Femur (tissue), 1 donor: ENCODE measurements around the gene GRIN2A.
A peak's percentile ranks its signal among the peaks of the same experiment; 100 is the strongest.
"Not testable (repeated sequence)": the region's sequence is repeated elsewhere in the genome, so short reads cannot be mapped to it uniquely, and the experiment has no call there.

Experiments used
- DNase-seq: peaks from one replicate; pipeline ENCODE4 v3.0.0-alpha.2; 2017

The GRIN2A gene

DNA sequence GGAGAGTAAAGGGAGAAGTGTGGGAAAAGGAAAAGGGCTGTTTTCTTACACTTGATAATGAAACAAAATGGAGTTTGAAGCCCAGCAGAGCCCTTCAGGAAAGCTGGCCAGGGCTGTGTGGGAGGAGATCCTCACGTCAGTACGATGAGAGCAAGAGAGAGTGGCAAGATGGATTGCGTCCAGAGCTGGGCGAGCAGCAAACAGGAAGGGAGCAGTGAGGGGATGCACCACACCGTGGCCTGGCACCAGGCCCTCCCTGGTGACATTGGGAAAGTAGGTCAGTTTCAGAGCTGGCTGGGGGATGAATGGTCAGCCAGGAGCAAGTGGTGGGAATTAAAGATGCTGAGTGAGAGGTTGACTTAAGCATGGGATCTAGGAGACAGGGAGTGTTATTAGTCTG, 273.6 kb downstream of the GRIN2A start:
- no peak for DNase-seq

DNA sequence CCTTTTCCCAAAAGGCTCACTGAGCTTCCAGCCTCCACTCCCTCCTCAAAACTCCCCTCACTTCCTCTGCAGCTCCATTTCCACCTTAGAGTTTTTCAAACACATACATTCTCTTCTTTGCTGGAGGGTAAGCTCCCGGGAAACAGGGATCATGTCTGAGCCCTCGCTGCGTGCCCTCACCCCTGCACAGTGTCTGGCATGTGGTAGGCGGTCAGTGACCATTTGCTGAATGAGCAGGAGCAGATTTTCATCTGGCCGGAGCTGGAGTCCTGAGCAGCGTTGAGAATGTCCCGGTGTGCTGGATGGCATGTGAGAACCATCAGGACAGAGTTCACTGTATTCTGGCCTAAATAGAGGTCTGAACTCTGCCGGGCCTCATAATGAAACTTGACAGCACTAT, 274.5 kb downstream of the GRIN2A start:
- no peak for DNase-seq

DNA sequence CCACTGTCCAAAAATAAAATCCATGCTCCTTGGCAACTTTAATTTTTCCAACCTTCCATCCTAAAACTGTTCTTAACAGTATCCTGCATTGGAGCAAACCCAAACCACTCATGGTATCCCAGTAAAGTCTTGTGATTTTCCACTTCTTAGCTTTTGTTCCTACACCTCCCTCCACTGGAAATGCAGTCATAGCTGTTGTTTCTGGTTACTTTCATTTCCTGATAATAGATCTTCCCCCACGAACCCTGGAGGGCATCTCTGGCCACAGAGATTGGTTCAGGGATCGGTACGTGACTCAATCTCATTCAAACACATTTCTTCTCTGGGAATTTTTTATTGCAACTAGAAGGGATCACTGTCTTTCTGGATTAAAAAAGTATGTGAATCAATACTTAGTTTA, 276.0 kb downstream of the GRIN2A start:
- no peak for DNase-seq

GRCh38 chr16:9904526-9904925, 277.7 kb downstream of the GRIN2A start:
- DNase-seq = no peak

DNA sequence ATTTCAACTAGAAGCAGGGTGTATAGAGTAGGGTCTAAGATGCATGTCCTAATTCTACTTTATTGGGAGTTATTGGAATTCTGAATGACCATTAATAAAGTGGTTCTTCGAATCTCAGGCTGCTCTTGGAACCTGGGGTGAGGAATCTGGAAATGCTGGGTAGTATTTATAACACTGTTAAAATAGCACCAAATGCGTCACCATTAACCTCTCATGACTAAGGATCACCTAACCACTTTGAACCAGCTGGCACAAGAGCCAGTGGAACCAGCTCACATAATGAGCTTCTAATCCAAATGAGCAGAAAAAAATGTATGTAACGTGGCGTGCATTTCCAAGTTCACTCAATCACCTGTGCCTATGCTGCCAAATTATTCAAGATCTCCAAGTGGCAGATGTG, 281.7 kb downstream of the GRIN2A start:
- no peak for DNase-seq

DNA sequence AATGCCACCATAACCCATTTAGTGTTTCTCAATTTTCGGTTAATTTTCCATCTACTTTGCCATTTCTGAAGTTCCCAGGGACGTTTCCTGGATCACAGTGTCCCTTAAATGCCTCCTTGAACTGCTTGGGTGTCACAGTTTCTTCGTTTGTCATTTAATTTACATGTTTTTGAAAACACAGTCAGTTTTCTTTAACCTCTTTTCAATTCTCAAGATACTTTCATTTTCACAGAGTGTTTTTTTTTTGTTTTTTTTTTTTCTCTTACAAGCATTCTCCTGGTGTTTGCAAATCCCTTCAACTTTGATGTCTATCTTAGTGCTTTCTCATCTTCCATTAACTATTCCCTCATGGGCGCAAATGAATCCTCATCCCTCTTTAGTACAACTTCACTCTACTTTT, 283.7 kb downstream of the GRIN2A start:
- DNase-seq = no peak

GRCh38 chr16:9898124-9898523, 284.1 kb downstream of the GRIN2A start:
- no peak for DNase-seq

DNA sequence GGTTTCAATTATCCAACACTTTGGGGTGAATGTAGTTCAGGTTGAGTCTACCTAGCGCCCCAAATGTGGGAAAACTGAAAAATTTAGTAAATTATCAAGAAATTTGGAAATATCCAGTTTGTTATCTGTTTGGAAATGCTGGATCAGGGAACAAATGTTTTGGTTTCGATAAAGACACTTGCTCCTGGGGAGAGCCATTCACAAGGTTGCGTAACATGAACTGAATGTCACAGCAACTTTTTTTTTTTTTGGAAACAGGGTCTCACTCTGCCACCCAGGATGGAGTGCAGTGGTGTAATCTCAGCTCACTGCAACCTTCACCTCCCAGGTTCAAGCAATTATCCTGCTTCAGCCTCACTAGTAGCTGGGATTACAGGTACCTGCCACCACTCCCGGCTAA, 286.4 kb downstream of the GRIN2A start:
- no peak for DNase-seq

DNA sequence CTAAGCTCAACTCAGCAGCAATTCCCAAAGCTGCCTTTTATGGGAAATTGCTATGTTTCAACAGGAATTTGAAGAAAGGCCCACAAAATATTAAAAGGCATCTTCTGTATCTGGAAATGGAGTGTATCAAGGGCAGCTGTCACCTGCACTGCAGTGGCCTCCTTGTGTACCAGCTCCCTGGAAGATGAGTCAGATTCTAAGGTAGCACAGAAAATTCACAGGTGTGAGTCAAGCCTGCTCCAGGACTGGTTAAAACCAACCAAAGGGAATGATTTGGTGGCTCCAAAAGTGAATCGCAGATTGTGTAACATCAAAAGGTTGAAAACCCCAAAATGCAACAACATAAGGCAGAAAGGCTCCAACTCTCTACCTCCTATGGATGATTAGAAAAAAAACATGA, 296.4 kb downstream of the GRIN2A start:
- no peak for DNase-seq

- no peak for DNase-seq
Measured at GRCh38 chr16:9885467-9885866, 296.8 kb downstream of the GRIN2A start.

DNA sequence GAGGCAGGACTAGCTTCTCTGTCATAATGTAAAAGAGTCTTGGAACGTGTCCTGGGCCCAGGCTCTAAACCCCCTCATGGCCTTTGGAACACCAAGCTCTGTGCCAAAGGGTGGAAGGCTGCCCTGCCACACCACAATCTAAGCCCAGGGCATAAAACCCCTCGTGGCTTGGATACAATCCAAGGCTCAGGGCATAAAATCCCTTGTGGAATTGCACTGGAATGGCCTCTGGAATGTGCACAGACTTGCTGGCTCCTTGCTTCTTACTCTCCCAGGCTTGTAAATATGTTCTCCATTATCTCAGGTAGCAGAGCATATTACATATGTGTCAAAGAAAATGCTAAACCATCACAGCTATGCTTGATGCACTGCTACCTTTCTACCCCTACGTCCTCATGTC, 306.2 kb downstream of the GRIN2A start:
- DNase-seq = not testable (repeated sequence)

GRCh38 chr16:9874219-9874618, 308.0 kb downstream of the GRIN2A start:
- DNase-seq = no peak

- no peak for DNase-seq
Measured at GRCh38 chr16:9870962-9871361, 311.3 kb downstream of the GRIN2A start.

DNA sequence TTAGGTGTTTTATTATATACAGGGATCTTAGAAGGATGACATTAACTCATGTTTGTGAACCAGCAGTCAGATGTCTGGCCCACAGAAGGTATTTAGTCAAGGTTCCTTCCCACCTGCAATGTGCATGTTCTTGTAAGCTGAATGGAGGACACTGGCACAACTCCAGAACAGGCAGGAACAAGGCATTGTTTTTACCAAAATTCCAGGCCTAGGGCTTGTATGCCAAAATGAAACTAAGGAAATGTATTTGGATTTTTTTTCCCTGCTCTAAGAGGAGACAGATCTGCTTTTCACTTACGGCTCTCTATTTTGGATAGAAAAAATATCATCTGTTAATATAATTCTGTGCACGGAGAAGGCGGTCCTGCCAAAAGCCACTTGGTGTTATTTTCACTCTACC, 312.5 kb downstream of the GRIN2A start:
- DNase-seq = peak; percentile 22

- DNase-seq = no peak
Measured at GRCh38 chr16:9868606-9869149, 313.6 kb downstream of the GRIN2A start.

GRCh38 chr16:9867176-9867575, 315.1 kb downstream of the GRIN2A start:
- DNase-seq = no peak

GRCh38 chr16:9864461-9864860, 317.8 kb downstream of the GRIN2A start:
- no peak for DNase-seq

GRCh38 chr16:9862327-9862726, 319.9 kb downstream of the GRIN2A start:
- DNase-seq = no peak

DNA sequence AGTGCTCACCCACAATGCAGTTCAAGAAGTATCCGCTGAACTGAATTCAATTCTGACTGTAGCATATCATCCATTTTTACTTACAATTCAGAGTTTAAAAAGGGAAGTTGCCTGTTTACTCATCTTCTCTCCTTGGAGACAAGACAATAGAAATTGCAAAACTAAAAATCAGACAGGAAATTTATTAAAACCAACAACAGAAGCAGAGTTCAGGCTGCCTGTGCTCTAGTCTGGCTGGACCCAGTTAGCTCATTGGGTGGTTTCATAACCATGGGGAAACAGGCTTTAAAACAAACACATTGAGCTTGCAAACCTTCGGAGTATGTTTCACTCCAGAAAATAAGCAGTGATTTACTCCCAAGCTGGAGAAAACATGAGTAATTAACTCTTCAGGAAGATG, 321.4 kb downstream of the GRIN2A start:
- DNase-seq = no peak

DNA sequence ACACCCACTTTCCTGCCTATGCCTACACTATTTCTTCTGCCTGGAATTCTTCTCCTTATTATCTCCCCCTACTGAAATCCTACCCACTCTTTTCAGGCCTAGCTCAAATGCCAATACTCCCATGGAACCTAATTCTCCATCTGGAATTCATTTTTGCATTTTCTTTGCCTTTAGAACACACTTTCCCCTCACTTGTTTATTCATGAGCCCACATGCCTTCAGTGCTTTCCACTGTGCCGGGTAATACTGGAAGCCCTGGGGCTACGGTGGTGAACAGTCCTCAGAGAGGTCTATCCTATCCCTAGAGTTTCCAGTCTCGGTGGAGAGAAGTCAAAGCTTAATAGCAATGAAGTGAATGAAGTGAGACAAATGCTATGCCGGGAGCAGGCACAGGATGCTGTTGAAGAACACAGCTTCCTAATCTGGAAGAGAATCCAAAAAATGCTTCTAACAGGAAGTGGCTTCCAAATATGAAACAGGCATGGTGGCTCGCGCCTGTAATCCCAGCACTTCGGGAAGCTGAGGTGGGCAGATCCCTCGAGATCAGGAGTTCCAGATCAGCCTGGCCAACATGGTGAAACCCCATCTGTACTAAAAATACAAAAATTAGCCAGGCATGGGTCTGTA, 322.4 kb downstream of the GRIN2A start:
- no peak for DNase-seq

- peak; percentile 49 for DNase-seq
Measured at GRCh38 chr16:9854675-9855074, 327.6 kb downstream of the GRIN2A start.

DNA sequence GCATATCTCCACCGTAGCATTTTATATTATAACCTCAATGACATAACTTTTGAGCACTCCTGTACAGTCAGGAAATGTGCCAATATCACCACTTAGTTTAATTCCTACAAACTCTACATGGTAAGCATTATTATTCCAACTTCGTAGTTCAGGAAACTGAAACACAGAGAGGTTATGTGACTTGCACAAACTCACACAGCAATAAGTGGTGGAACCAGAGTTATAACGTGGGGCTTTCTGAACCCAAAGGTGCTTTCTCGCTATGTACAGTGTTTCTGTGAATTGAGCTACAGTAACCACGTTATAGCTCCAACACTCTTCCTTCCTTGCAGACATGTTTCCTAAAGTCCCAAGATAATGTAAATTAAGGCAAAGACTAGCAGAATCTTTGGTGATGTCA, 330.2 kb downstream of the GRIN2A start:
- no peak for DNase-seq

DNA sequence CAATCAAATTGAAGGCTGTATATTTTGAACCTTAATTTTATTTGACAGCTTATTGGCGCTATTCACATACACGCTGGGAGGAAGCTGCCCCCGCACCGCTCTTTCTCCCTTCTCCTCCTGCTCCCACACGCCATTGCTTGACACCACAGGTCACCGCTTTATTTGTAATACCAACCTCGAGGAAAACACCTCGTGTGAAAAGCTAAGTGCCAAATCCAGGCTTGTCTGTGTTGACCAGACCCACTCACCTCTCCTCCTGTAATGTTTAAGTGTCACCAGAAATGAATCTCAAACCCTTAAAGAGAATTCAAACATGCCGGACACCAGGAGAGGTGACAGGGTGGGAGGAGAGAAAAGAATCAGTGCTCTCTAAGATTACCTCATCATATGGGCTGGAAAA, 331.4 kb downstream of the GRIN2A start:
- no peak for DNase-seq

DNA sequence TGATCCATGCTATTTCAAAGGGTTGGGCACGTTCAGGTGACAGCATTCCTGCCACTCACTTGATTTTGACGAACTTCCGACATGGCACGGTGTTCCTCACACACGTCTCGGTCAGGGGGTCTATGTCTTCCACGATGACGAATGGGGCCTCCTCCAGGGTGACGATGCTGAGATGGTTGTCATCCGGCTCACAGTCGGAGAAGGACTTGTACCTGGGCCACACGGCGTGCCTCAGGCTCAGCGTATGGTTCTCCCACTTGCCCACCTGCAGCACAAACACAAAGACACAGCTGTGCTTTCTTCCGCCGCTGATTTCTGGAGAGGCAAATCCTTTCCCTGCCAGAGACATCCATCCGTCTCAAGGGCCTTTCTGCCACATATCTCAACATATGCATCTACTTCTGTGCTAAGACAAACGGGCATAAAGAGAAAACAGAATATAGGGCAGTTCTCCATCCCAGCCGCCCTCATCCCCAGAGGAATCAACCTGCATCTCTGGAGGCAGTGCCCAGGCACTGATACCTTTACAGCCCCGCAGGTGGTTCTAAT, 332.5 kb downstream of the GRIN2A start:
- DNase-seq = no peak

DNA sequence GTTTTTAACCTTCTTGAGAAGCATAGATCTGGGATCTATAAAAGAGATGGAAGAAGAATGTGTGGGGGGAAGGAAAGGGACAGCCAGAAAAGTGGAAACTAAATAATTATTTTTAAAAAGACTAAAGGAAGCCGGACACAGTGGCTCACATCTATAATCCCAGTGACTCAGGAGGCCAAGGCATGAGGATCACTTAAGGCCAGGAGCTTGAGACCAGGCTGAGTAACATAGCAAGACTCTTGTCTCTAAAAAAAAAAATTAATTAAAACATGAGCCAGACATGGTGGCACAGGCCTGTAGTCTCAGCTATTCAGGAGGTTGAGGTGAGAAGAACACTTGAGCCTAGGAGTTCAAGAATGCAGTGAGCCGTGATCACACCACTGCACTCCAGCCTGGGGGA, 335.1 kb downstream of the GRIN2A start:
- no peak for DNase-seq
